Upper lobe of left lung (tissue), 4 donors: Measurements from ENCODE around the gene TTI1.

ENCODE experiments used
- EP300 ChIP-seq, 4 donors: sonication (generic); formaldehyde crosslinking; IDR thresholded peaks; one replicate each; pipeline ENCODE4 v1.5.1; 2017; ENCODE audit warnings: antibody characterized with exemption in 4 of 4, control low read depth in 2 of 4
- POLR2A ChIP-seq, 4 donors: fragments of 450-650 bp; IDR thresholded peaks; one replicate each; pipeline ENCODE4 v1.5.1; 2016 to 2017; ENCODE audit warnings: antibody characterized with exemption in 4 of 4, mild to moderate bottlenecking in 2 of 4
- POLR2AphosphoS5 ChIP-seq, 2 donors: sonication (generic); formaldehyde crosslinking; IDR thresholded peaks; one replicate each; pipeline ENCODE4 v1.5.1; 2017; ENCODE audit warnings: antibody characterized with exemption in 2 of 2
- TF ChIP-seq, protein P1 (sequence below), 6 experiments: fragments of 450-650 bp in 4 of 6; fragments of 200-600 bp in 2 of 6; sonication (generic) in 2 of 6; IDR thresholded peaks; one replicate each; pipeline ENCODE4 v1.5.1; 2016 to 2019; ENCODE audit warnings: antibody characterized with exemption in 6 of 6

DNA sequence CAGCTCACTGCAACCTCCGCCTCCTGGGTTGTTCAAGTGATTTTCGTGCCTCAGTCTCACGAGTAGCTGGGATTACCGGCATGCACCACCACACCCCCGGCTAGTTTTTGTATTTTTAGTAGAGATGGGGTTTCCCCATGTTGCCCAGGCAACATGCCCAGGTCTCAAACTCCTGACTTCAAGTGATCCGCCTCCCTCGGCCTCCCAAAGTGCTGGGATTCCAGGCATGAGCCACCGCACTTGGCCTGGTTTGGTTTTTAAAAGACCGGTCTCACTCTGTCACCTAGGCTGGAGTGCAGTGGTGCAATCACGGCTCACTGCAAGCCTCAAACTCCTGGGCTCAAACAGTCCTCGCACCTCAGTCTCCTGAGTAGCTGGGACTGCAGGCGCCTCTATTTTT lies 90.2 kb downstream of the TTI1 start:
- TF ChIP-seq POLR2AphosphoS5 (IDR thresholded peaks at IDR 0.05) = no peak
- TF ChIP-seq, protein P1, sequence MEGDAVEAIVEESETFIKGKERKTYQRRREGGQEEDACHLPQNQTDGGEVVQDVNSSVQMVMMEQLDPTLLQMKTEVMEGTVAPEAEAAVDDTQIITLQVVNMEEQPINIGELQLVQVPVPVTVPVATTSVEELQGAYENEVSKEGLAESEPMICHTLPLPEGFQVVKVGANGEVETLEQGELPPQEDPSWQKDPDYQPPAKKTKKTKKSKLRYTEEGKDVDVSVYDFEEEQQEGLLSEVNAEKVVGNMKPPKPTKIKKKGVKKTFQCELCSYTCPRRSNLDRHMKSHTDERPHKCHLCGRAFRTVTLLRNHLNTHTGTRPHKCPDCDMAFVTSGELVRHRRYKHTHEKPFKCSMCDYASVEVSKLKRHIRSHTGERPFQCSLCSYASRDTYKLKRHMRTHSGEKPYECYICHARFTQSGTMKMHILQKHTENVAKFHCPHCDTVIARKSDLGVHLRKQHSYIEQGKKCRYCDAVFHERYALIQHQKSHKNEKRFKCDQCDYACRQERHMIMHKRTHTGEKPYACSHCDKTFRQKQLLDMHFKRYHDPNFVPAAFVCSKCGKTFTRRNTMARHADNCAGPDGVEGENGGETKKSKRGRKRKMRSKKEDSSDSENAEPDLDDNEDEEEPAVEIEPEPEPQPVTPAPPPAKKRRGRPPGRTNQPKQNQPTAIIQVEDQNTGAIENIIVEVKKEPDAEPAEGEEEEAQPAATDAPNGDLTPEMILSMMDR (IDR thresholded peaks at IDR 0.05) = no peak
- TF ChIP-seq POLR2A (IDR thresholded peaks at IDR 0.05) = no peak
- no peak for TF ChIP-seq EP300 (IDR thresholded peaks at IDR 0.05)
